Right ventricle myocardium superior (tissue), 1 donor: ENCODE measurements around the gene TCAP. TPM values are rescaled to one million over a fixed set of nuclear protein-coding genes. Genes with fewer than 3 reads are reported as not detected.
A peak's percentile ranks its signal among the peaks of the same experiment; 100 is the strongest.
"Not testable (repeated sequence)": the region's sequence is repeated elsewhere in the genome, so short reads cannot be mapped to it uniquely, and the experiment has no call there.

Experiments used
- ATAC-seq: fragments of 200-7000 bp; cut with Tn5 transposase; one replicate; pipeline ENCODE4 v1.9.1; 2020; ENCODE audit warnings: mild to moderate bottlenecking; ENCODE audit not compliant: poor library complexity
- DNase-seq: peaks from one replicate; pipeline ENCODE4 v3.0.0-alpha.2; 2020
- intact Hi-C: fragments of 100-400 bp; cut with DNase I; formaldehyde crosslinking; loops from one replicate; pipeline ENCODE4 v1.11.2; 2022
- total RNA-seq: library from RNA; stranded (reverse); fragmentation: NEBNext Ultra II Directional; extraction: Animal tissue kit (Norgen Biotek cat#: 25700); gene quantifications from one replicate; pipeline ENCODE4 v1.2.1, GENCODE V29; 2021
- donor health status: DM: no; HTN: yes; CAD: no; lungs with severe emphysema.

The TCAP gene
- total RNA-seq, 1 donor from 2014 or later = 5,900 TPM

- no peak for ATAC-seq
- intact Hi-C loops = no loop called here
- no peak for DNase-seq
These were observed 29.4 kb downstream of the TCAP start for GRCh38 chr17:39694593-39694992.

- intact Hi-C loops = no loop called here
- DNase-seq (no peak), ATAC-seq (no peak)
These were observed 29.9 kb downstream of the TCAP start for GRCh38 chr17:39695089-39695474.

- intact Hi-C loops = no loop called here
- DNase-seq = no peak
- ATAC-seq = no peak
These were observed 31.6 kb downstream of the TCAP start for GRCh38 chr17:39696731-39697130.

- DNase-seq (no peak), ATAC-seq (no peak)
- intact Hi-C loops = no loop called here
These were observed 32.8 kb downstream of the TCAP start for GRCh38 chr17:39697961-39698360.

- ATAC-seq, intact Hi-C loops, DNase-seq: not testable (repeated sequence)
These were observed 34.1 kb downstream of the TCAP start for GRCh38 chr17:39699157-39699817.

GRCh38 chr17:39699818-39700147, 34.6 kb downstream of the TCAP start, which contains the start of gene ERBB2:
Gene ERBB2 (plus strand): TSS chr17:39700064. CDS start chr17:39700239, 175 bp downstream.
- DNase-seq = peak; percentile 75
- intact Hi-C loops = no loop called here
- ATAC-seq = peak; percentile 86

GRCh38 chr17:39700148-39700987, 35.2 kb downstream of the TCAP start:
- intact Hi-C loops = no loop called here
- DNase-seq = no peak
- ATAC-seq = peak; percentile 58

- intact Hi-C loops = no loop called here
- DNase-seq = no peak
- ATAC-seq = no peak
These were observed 36.0 kb downstream of the TCAP start for GRCh38 chr17:39701012-39701783.

GRCh38 chr17:39701784-39702422, 36.8 kb downstream of the TCAP start:
- intact Hi-C loops = no loop called here
- DNase-seq = no peak
- no peak for ATAC-seq

- intact Hi-C loops = no loop called here
- DNase-seq (no peak), ATAC-seq (no peak)
These were observed 38.0 kb downstream of the TCAP start for GRCh38 chr17:39702901-39703893.

GRCh38 chr17:39703913-39704312, 38.8 kb downstream of the TCAP start:
- no peak for ATAC-seq
- DNase-seq = no peak
- intact Hi-C loops = no loop called here

- DNase-seq = no peak
- intact Hi-C loops = no loop called here
These were observed 39.8 kb downstream of the TCAP start for GRCh38 chr17:39704821-39705551.

GRCh38 chr17:39705786-39706348, 40.7 kb downstream of the TCAP start:
- peak; percentile 72 for DNase-seq
- peak; percentile 79 for ATAC-seq
- intact Hi-C loops = no loop called here

More at GRCh38 chr17:39704821-39705551, 39.8 kb downstream of the TCAP start:
- no peak for ATAC-seq

- intact Hi-C loops = no loop called here
- no peak for DNase-seq
- peak; percentile 3 for ATAC-seq
These were observed 41.2 kb downstream of the TCAP start for GRCh38 chr17:39706383-39706782.

- ATAC-seq = no peak
- intact Hi-C loops = no loop called here
These were observed 41.8 kb downstream of the TCAP start for GRCh38 chr17:39706921-39707337.

GRCh38 chr17:39709319-39709997, 44.3 kb downstream of the TCAP start:
- intact Hi-C loops = no loop called here
- no peak for ATAC-seq
- DNase-seq = no peak

More at GRCh38 chr17:39706921-39707337, 41.8 kb downstream of the TCAP start:
- DNase-seq = no peak
